ENCODE data around the gene CALML3. TPM values are rescaled to one million over a fixed set of nuclear protein-coding genes. Genes with fewer than 3 reads are reported as not detected.

The CALML3 gene
- total RNA-seq, 1 donor = not detected

GRCh38 chr10:5500162-5500670 lies 24.5 kb upstream of the CALML3 start:
- H4K20me1 ChIP-seq (ENCODE audit: insufficient read depth, low read length) = no peaks in the 10 kb centered on the region
- no peak overlapping the region for H3K4me3 ChIP-seq (ENCODE audit: insufficient read depth, low read length)
- no peak overlapping the region for H3K4me2 ChIP-seq (ENCODE audit: insufficient read depth, low read length)
- no peaks in the 10 kb centered on the region for H3K79me2 ChIP-seq (ENCODE audit: insufficient read depth, low read length)
- no peaks in the 10 kb centered on the region for H3K9me3 ChIP-seq (ENCODE audit: low read depth, low read length)
- peaks cover 28% of the 10 kb centered on the region for H3K27me3 ChIP-seq (ENCODE audit: insufficient read depth, low read length)
- H3K4me1 ChIP-seq (ENCODE audit: insufficient read depth, low read length) = no peaks in the 10 kb centered on the region
- no peak overlapping the region for H3K27ac ChIP-seq (ENCODE audit: low read depth, low read length)
- peak; percentile 72 for DNase-seq (ENCODE audit: insufficient read length, low spot score, missing footprints)
- no peaks in the 10 kb centered on the region for H3K36me3 ChIP-seq (ENCODE audit: insufficient read depth, low read length)
- H2AFZ ChIP-seq (ENCODE audit: low read length) = no peak overlapping the region
- no peak for TF ChIP-seq CTCF (IDR thresholded peaks at IDR 0.05; ENCODE audit: extremely low read depth, low read depth, low read length)

DNA sequence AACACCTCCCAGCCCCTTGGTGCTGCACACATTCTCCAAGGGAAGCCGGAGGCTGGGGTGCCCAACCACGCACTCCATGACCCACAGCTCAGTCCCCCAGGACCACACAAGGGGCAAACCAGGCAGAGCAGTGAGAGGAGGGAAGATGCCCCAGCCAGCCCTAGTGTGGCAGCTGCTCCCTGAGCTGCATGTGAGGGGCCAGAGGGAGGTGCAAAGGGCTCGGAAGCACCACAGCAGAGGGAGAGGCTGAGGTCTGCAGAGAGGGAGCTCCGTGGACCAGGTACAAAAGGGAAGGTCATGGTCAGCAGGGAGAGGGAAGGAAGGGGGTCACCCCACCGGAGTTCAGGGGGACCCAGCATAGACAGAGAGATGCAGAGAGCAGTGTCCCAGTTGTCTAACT lies 23.9 kb upstream of the CALML3 start:
- Histone ChIP-seq H3K79me2 (ENCODE audit: insufficient read depth, low read length) (no peaks in the 10 kb centered on the region), H3K27me3 (ENCODE audit: insufficient read depth, low read length) (peaks cover 28% of the 10 kb centered on the region), H4K20me1 (ENCODE audit: insufficient read depth, low read length) (no peaks in the 10 kb centered on the region), H3K4me3 (ENCODE audit: insufficient read depth, low read length) (no peak overlapping the region), H3K4me1 (ENCODE audit: insufficient read depth, low read length) (no peaks in the 10 kb centered on the region), H2AFZ (ENCODE audit: low read length) (no peak overlapping the region), H3K27ac (ENCODE audit: low read depth, low read length) (no peak overlapping the region), H3K4me2 (ENCODE audit: insufficient read depth, low read length) (no peak overlapping the region), H3K9me3 (ENCODE audit: low read depth, low read length) (no peaks in the 10 kb centered on the region), H3K36me3 (ENCODE audit: insufficient read depth, low read length) (no peaks in the 10 kb centered on the region)
- no peak for TF ChIP-seq CTCF (IDR thresholded peaks at IDR 0.05; ENCODE audit: extremely low read depth, low read depth, low read length)
- peak; percentile 58 for DNase-seq (ENCODE audit: insufficient read length, low spot score, missing footprints)

- Histone ChIP-seq H3K4me3 (ENCODE audit: insufficient read depth, low read length) (no peak overlapping the region), H2AFZ (ENCODE audit: low read length) (no peak overlapping the region), H4K20me1 (ENCODE audit: insufficient read depth, low read length) (no peaks in the 10 kb centered on the region), H3K27me3 (ENCODE audit: insufficient read depth, low read length) (peaks cover 28% of the 10 kb centered on the region), H3K36me3 (ENCODE audit: insufficient read depth, low read length) (no peaks in the 10 kb centered on the region), H3K9me3 (ENCODE audit: low read depth, low read length) (no peaks in the 10 kb centered on the region), H3K79me2 (ENCODE audit: insufficient read depth, low read length) (no peaks in the 10 kb centered on the region), H3K27ac (ENCODE audit: low read depth, low read length) (no peak overlapping the region), H3K4me1 (ENCODE audit: insufficient read depth, low read length) (no peaks in the 10 kb centered on the region), H3K4me2 (ENCODE audit: insufficient read depth, low read length) (no peak overlapping the region)
- DNase-seq (ENCODE audit: insufficient read length, low spot score, missing footprints) = peak; percentile 85
- no peak for TF ChIP-seq CTCF (IDR thresholded peaks at IDR 0.05; ENCODE audit: extremely low read depth, low read depth, low read length)
Measured at GRCh38 chr10:5502061-5502521, 22.7 kb upstream of the CALML3 start.

GRCh38 chr10:5502571-5503476 lies 21.9 kb upstream of the CALML3 start:
- no peaks in the 10 kb centered on the region for H3K36me3 ChIP-seq (ENCODE audit: insufficient read depth, low read length)
- H3K27me3 ChIP-seq (ENCODE audit: insufficient read depth, low read length) = peaks cover 28% of the 10 kb centered on the region

More at GRCh38 chr10:5502571-5503476, 21.9 kb upstream of the CALML3 start:
- Histone ChIP-seq H4K20me1 (ENCODE audit: insufficient read depth, low read length) (no peaks in the 10 kb centered on the region), H3K4me1 (ENCODE audit: insufficient read depth, low read length) (no peaks in the 10 kb centered on the region), H3K4me2 (ENCODE audit: insufficient read depth, low read length) (no peak overlapping the region), H3K4me3 (ENCODE audit: insufficient read depth, low read length) (no peak overlapping the region), H3K9me3 (ENCODE audit: low read depth, low read length) (no peaks in the 10 kb centered on the region), H2AFZ (ENCODE audit: low read length) (no peak overlapping the region), H3K79me2 (ENCODE audit: insufficient read depth, low read length) (no peaks in the 10 kb centered on the region), H3K27ac (ENCODE audit: low read depth, low read length) (no peak overlapping the region)
- DNase-seq (ENCODE audit: insufficient read length, low spot score, missing footprints) = peak; percentile 39
- TF ChIP-seq CTCF (IDR thresholded peaks at IDR 0.05; ENCODE audit: extremely low read depth, low read depth, low read length) = no peak

All from osteoblast (primary cell).